DOHH2 (cell line): ENCODE results near the gene HSF2BP.
"Not testable (repeated sequence)": the region's sequence is repeated elsewhere in the genome, so short reads cannot be mapped to it uniquely, and the experiment has no call there.

ENCODE experiments used
- H3F3A ChIP-seq: fragments of 200-600 bp; sonication (generic), shearing (Covaris generic); 2 replicates; pipeline ENCODE4 v1.6.0; 2016; ENCODE audit warnings: antibody characterized with exemption, mild to moderate bottlenecking; ENCODE audit not compliant: control insufficient read depth, insufficient read depth
- H3K27ac ChIP-seq: fragments of 200-600 bp; sonication (generic); 2 replicates; pipeline ENCODE4 v1.5.1; 2014; ENCODE audit warnings: low read depth, mild to moderate bottlenecking, low read length, moderate library complexity
- H3K27me3 ChIP-seq: fragments of 200-600 bp; sonication (generic); 2 replicates; pipeline ENCODE4 v1.6.1; 2014; ENCODE audit warnings: mild to moderate bottlenecking, low read length, mixed read lengths; ENCODE audit not compliant: control insufficient read depth
- H3K36me3 ChIP-seq: fragments of 200-600 bp; sonication (generic); 2 replicates; pipeline ENCODE4 v1.6.1; 2014; ENCODE audit warnings: mild to moderate bottlenecking, low read length, moderate library complexity, mixed read lengths; ENCODE audit not compliant: control insufficient read depth
- H3K4me1 ChIP-seq: fragments of 200-600 bp; sonication (generic); 2 replicates; pipeline ENCODE4 v1.6.1; 2014; ENCODE audit warnings: mild to moderate bottlenecking, low read length, mixed read lengths; ENCODE audit not compliant: control insufficient read depth
- H3K4me2 ChIP-seq: fragments of 200-600 bp; sonication (generic); 2 replicates; pipeline ENCODE4 v1.6.0; 2014; ENCODE audit warnings: mild to moderate bottlenecking, low read length, moderate library complexity
- H3K4me3 ChIP-seq: fragments of 200-600 bp; sonication (generic); 2 replicates; pipeline ENCODE4 v1.5.1; 2014; ENCODE audit warnings: mild to moderate bottlenecking, low read length, mixed read lengths
- H3K79me2 ChIP-seq: fragments of 200-600 bp; sonication (generic); 2 replicates; pipeline ENCODE4 v1.6.1; 2014; ENCODE audit warnings: mild to moderate bottlenecking, low read length, mixed read lengths; ENCODE audit not compliant: control insufficient read depth
- H3K9me2 ChIP-seq: fragments of 200-600 bp; sonication (generic); replicated peaks from 2 replicates; pipeline ENCODE4 v1.6.1; 2014; ENCODE audit warnings: mild to moderate bottlenecking, low read length, mixed read lengths; ENCODE audit not compliant: control insufficient read depth
- H3K9me3 ChIP-seq: fragments of 200-600 bp; sonication (generic); 2 replicates; pipeline ENCODE4 v1.6.1; 2014; ENCODE audit warnings: antibody characterized with exemption, low read length, mixed read lengths; ENCODE audit not compliant: control insufficient read depth, insufficient read depth
- H4K20me1 ChIP-seq: fragments of 200-600 bp; sonication (generic); 2 replicates; pipeline ENCODE4 v1.6.0; 2014; ENCODE audit warnings: low read depth, mild to moderate bottlenecking, antibody characterized with exemption, low read length, moderate library complexity; ENCODE audit not compliant: control insufficient read depth, insufficient read depth

HSF2BP gene

DNA sequence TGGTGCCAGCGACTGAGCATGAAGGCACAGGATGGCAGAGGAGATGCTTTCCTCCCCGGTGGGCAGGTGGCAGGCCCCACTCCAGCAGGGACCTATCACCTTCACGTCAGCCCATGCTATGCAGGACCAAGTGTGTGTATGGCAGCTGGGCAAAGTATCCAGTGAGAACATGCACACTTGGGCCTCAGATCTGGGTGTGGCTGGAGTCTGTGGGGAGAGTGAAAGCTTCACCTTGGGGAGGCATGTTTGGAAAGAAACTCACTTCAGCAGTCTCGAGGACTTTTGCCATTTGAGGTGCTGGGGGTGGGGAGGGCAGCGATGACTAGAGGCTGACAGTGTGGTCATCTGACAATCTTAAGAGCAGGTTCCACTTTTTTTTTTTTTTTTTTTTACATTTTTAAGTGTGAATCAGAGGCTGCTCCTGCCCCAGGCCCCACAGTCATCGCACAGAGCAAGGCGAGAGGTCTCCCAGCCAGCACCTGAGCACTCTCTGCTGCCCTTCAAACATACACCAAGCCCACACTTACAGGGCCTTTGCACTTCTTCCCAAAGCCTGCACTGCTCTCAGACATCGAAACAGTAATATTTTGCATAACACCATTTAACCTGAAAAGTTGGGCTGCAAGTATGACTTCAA lies 136.7 kb downstream of the HSF2BP start:
- not testable (repeated sequence) for H3K27me3 ChIP-seq, H3K9me3 ChIP-seq, H3K79me2 ChIP-seq, H3K4me2 ChIP-seq, H3K36me3 ChIP-seq, H3K9me2 ChIP-seq, H4K20me1 ChIP-seq, H3K4me1 ChIP-seq, H3K4me3 ChIP-seq, H3K27ac ChIP-seq, H3F3A ChIP-seq

DNA sequence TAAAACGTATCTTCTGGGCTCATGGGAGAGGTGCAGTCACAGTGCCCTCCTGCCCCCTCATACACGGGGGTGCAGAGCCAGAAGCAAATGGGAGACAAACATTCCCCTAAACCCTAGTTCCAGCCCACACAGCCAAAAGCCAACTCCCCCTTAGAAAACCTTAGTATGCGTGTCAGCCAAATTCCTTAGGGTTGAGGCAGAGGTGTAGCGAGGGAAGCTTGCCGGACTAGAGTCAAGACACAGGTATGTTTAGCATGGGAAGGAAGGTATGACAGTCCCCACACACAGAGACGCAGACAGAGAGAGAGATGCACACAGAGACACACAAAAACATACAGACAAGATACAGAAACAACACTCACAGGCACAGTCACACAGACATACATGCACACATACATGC lies 141.6 kb downstream of the HSF2BP start:
- H3K79me2 ChIP-seq, H3K4me2 ChIP-seq, H3K4me1 ChIP-seq, H4K20me1 ChIP-seq, H3K27ac ChIP-seq, H3K27me3 ChIP-seq, H3K9me2 ChIP-seq, H3K9me3 ChIP-seq, H3K36me3 ChIP-seq, H3F3A ChIP-seq, H3K4me3 ChIP-seq: not testable (repeated sequence)

DNA sequence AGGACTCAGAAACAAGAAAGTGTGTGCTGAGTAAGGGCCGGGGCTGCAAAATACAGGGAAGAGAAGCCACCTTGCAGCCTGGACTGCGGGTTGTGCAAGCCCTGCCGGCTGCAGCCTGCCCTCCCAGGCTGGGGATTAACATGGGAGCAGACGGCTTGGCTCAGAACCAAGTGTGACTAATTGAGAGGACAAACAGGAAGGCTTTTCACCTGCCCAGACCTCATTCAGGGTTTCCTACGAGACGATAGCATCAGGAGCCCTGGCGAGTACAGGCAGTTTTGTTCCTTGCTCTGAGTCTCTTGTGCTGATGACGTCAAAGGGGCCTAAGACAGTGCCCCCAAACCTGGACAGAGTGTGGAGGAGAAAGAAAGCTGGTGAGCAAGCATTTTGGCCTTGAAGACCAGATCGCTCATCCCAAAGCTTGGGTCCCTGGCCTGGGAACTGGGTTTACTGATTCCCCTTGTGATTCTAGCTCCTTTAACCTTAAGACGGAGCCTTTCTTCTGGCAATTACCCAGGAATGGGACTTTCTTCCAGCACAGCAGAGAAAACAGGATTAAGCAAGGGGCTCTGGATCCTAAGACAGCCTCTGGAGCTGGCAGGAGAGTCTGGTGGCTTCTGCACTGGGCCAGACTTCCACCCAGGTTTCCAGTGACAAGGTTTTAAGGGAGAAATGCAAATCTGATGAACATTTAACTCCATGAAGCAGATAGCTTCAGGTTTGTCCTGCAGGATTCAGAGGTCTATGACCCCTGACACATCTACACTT lies 142.2 kb downstream of the HSF2BP start:
- not testable (repeated sequence) for H3K4me3 ChIP-seq, H3K27me3 ChIP-seq, H3K36me3 ChIP-seq, H3K9me2 ChIP-seq, H3K79me2 ChIP-seq, H3K4me2 ChIP-seq, H3K9me3 ChIP-seq, H3K4me1 ChIP-seq, H3F3A ChIP-seq, H3K27ac ChIP-seq, H4K20me1 ChIP-seq

DNA sequence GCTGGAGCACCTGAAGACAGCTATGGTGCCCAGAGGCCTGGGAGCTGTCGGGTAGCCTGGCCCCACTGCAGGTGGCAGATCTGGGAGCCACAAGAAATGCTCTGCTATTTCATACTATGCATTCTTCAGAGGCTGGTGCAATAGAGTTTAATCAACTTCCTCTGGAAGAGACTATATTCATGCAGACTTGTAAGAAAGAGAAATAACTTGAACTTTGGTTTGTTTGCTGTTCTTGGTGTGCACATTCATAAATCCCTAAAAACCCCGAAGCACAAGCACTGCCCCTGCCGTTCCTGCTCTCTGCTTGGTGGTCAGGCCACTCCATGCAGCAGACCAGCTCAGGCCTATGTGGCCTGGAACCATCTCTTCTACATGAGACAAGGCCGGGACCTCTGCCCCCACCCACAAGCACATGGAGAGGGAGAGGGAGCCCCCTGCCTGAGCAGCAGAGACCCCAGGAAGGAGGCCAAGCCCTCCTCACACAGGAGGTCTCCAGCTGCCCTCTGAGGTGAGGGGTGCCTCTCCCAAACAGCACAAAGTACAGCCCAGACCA lies 142.9 kb downstream of the HSF2BP start:
- not testable (repeated sequence) for H3K79me2 ChIP-seq, H3K9me2 ChIP-seq, H3K36me3 ChIP-seq, H3K27me3 ChIP-seq, H3F3A ChIP-seq, H3K27ac ChIP-seq, H4K20me1 ChIP-seq, H3K9me3 ChIP-seq, H3K4me1 ChIP-seq, H3K4me3 ChIP-seq, H3K4me2 ChIP-seq

DNA sequence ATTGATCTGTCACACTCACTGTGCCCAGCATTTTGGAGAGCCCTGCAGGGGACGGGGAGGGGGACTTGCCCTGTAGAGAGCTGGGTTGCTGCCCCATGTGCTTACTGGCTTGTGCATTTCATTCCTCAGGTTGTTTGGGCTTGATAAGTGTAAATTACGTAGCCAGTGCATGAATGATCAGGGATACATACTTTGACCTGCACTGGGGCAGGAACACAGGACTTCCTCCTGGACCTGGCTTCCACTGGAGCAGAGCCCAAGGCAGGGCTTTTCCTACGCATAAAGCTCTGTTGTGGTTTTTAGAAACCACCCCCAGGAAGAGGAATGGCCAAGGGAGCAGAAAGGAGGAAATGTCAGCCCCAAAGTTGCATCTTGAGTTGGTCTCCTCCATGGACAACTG lies 144.5 kb downstream of the HSF2BP start:
- H4K20me1 ChIP-seq, H3K79me2 ChIP-seq, H3K27ac ChIP-seq, H3K9me2 ChIP-seq, H3K9me3 ChIP-seq, H3F3A ChIP-seq, H3K4me3 ChIP-seq, H3K4me1 ChIP-seq, H3K36me3 ChIP-seq, H3K27me3 ChIP-seq, H3K4me2 ChIP-seq: not testable (repeated sequence)

DNA sequence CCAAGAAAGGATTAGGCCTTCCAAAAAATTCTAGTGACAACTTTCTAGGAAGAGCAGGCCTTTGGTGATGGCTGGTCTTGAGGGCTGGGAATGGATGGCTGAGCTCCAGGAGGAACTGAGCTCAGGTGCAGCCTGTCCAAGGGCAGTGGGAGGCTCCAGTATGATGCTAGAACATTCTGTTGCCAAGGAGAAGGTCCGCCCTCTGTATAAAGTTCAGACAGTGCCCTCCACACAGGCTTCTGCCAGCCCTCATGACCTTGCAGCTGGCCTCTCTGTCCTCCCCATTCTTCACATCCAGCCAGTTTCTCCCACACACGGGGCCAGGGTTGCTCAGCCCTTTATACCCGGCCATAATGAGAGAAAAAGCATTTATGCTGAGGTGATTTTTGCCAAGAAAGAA lies 146.3 kb downstream of the HSF2BP start:
- not testable (repeated sequence) for H3K4me2 ChIP-seq, H3K79me2 ChIP-seq, H4K20me1 ChIP-seq, H3K27ac ChIP-seq, H3K9me3 ChIP-seq, H3K4me1 ChIP-seq, H3F3A ChIP-seq, H3K36me3 ChIP-seq, H3K9me2 ChIP-seq, H3K4me3 ChIP-seq, H3K27me3 ChIP-seq

DNA sequence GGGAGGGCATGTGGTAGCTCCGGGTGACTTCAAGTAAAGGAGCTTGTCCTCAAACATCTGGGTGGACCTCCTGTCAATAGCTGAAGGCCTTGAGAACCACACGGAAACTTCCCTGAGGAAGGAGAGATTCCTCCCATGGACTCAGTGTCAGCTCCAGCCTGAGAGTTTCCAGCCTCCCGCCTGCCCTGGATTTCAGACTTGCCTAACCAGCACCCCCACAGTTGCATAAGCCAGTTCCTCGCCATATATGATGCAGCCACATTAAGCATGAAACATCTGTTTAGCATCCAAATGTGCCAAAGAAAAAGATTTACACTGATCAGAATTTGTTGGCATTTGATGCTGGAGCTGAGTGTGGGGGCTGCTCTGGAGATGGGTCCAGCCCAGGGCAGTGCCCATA lies 148.1 kb downstream of the HSF2BP start:
- H3K4me2 ChIP-seq, H3K4me3 ChIP-seq, H3K9me2 ChIP-seq, H3F3A ChIP-seq, H4K20me1 ChIP-seq, H3K27me3 ChIP-seq, H3K4me1 ChIP-seq, H3K9me3 ChIP-seq, H3K79me2 ChIP-seq, H3K36me3 ChIP-seq, H3K27ac ChIP-seq: not testable (repeated sequence)

DNA sequence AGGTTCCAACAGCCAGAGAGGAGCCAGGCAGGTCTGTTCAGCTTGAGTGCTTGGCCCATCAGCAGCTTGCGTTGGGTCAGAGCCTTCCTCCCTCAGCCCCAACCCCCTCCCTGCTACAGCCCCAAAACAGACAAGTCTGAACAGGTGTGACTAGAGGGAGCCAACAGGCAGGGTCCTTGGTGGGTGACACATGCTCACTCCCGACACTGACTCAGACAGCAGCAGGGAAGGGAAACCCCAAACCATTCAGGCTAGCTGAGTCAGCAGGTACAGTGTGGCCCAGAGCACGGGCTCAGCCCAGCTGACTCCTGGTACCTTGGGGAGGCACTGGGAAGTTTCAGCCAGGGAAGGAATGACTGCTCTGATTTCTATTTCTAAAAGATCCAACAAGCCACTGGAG lies 148.6 kb downstream of the HSF2BP start:
- not testable (repeated sequence) for H3K79me2 ChIP-seq, H3K9me2 ChIP-seq, H3K4me1 ChIP-seq, H3K4me3 ChIP-seq, H3K9me3 ChIP-seq, H3K27ac ChIP-seq, H4K20me1 ChIP-seq, H3K36me3 ChIP-seq, H3F3A ChIP-seq, H3K27me3 ChIP-seq, H3K4me2 ChIP-seq
